Left ventricle myocardium inferior (tissue), 1 donor: ENCODE data around the gene DIAPH1. TPM values are rescaled to one million over a fixed set of nuclear protein-coding genes. Genes with fewer than 3 reads are reported as not detected.

ENCODE experiments used
- DNase-seq: peaks from one replicate; pipeline ENCODE4 v3.0.0-alpha.2; 2020
- H3K27ac ChIP-seq: fragments of 200-600 bp; replicated peaks from 2 replicates; pipeline ENCODE4 v1.8.0; 2021
- H3K27me3 ChIP-seq: fragments of 200-600 bp; 2 replicates; pipeline ENCODE4 v1.8.0; 2021; ENCODE audit warnings: low read depth
- H3K36me3 ChIP-seq: fragments of 200-600 bp; 2 replicates; pipeline ENCODE4 v1.8.0; 2021
- H3K4me1 ChIP-seq: fragments of 200-600 bp; 2 replicates; pipeline ENCODE4 v1.8.0; 2021
- H3K4me3 ChIP-seq: fragments of 200-600 bp; 2 replicates; pipeline ENCODE4 v1.8.0; 2021; ENCODE audit warnings: mild to moderate bottlenecking, moderate library complexity
- H3K9me3 ChIP-seq: fragments of 200-600 bp; replicated peaks from 2 replicates; pipeline ENCODE4 v1.8.0; 2021
- CTCF ChIP-seq: fragments of 200-600 bp; IDR thresholded peaks from 2 replicates; pipeline ENCODE4 v1.8.0; 2021; ENCODE audit warnings: antibody characterized with exemption, mild to moderate bottlenecking, borderline replicate concordance
- intact Hi-C: fragments of 100-400 bp; cut with micrococcal nuclease; formaldehyde crosslinking; loops from one replicate; pipeline ENCODE4 v1.11.0; 2022
- total RNA-seq: library from RNA; stranded (reverse); fragmentation: NEBNext Ultra II Directional; extraction: Animal tissue kit (Norgen Biotek cat#: 25700); gene quantifications from one replicate; pipeline ENCODE4 v1.2.1, GENCODE V29; 2021
- donor health status: DM: no; HTN: yes; CAD: no; lungs with severe emphysema.

DIAPH1 gene
- total RNA-seq, 1 donor from 2014 or later, result 53.1 TPM

- Histone ChIP-seq H3K9me3 (no peaks in the 10 kb centered on the region), H3K27ac (no peak overlapping the region), H3K4me1 (peaks cover 7% of the 10 kb centered on the region), H3K4me3 (no peak overlapping the region), H3K27me3 (no peaks in the 10 kb centered on the region), H3K36me3 (peaks cover 29% of the 10 kb centered on the region)
- no peak for TF ChIP-seq CTCF
- no peak for DNase-seq
- intact Hi-C loops, result no loop called here
Observed at GRCh38 chr5:141590127-141590526, 28.7 kb downstream of the DIAPH1 start.

GRCh38 chr5:141586246-141586645 is 32.6 kb downstream of the DIAPH1 start:
- Histone ChIP-seq H3K9me3 (no peaks in the 10 kb centered on the region), H3K4me1 (no peaks in the 10 kb centered on the region), H3K27me3 (no peaks in the 10 kb centered on the region), H3K4me3 (no peak overlapping the region), H3K36me3 (peaks cover 62% of the 10 kb centered on the region), H3K27ac (no peak overlapping the region)
- no peak for DNase-seq
- no peak for TF ChIP-seq CTCF
- intact Hi-C loops, result loop anchor here (5.0 kb wide), 1 partner anchor 36 kb away; no protein-coding TSS in a partner anchor

- no peak for TF ChIP-seq CTCF
- intact Hi-C loops, result loop anchor here (5.0 kb wide), 1 partner anchor 37 kb away; no protein-coding TSS in a partner anchor
- H3K4me3 ChIP-seq, result no peak overlapping the region
- no peaks in the 10 kb centered on the region for H3K27me3 ChIP-seq
- no peaks in the 10 kb centered on the region for H3K4me1 ChIP-seq
- H3K36me3 ChIP-seq, result peaks cover 68% of the 10 kb centered on the region
- no peak for DNase-seq
- H3K27ac ChIP-seq, result no peak overlapping the region
- no peaks in the 10 kb centered on the region for H3K9me3 ChIP-seq
Observed at GRCh38 chr5:141585594-141585993, 33.2 kb downstream of the DIAPH1 start.

- DNase-seq, result no peak
- intact Hi-C loops, result no loop called here
- no peak overlapping the region for H3K27ac ChIP-seq
Observed at GRCh38 chr5:141574122-141574510, 44.7 kb downstream of the DIAPH1 start.

GRCh38 chr5:141573489-141574121 is 45.2 kb downstream of the DIAPH1 start:
- TF ChIP-seq CTCF, result no peak
- Histone ChIP-seq H3K4me3 (no peak overlapping the region), H3K36me3 (peaks cover 92% of the 10 kb centered on the region), H3K4me1 (no peaks in the 10 kb centered on the region), H3K9me3 (no peaks in the 10 kb centered on the region), H3K27ac (no peak overlapping the region), H3K27me3 (no peaks in the 10 kb centered on the region)
- intact Hi-C loops, result no loop called here
- DNase-seq, result no peak

More at GRCh38 chr5:141574122-141574510, 44.7 kb downstream of the DIAPH1 start:
- Histone ChIP-seq H3K9me3 (no peaks in the 10 kb centered on the region), H3K4me1 (no peaks in the 10 kb centered on the region), H3K36me3 (peaks cover 92% of the 10 kb centered on the region), H3K27me3 (no peaks in the 10 kb centered on the region), H3K4me3 (no peak overlapping the region)
- TF ChIP-seq CTCF, result no peak
